Upper lobe of left lung (tissue), 4 donors: ENCODE results near the gene USH1G.

Experiments used
- CTCF ChIP-seq, 6 experiments: fragments of 450-650 bp in 4 of 6; fragments of 200-600 bp in 2 of 6; sonication (generic) in 2 of 6; IDR thresholded peaks; one replicate each; pipeline ENCODE4 v1.5.1; 2016 to 2019; ENCODE audit warnings: antibody characterized with exemption in 6 of 6
- EP300 ChIP-seq, 4 donors: sonication (generic); formaldehyde crosslinking; IDR thresholded peaks; one replicate each; pipeline ENCODE4 v1.5.1; 2017; ENCODE audit warnings: antibody characterized with exemption in 4 of 4, control low read depth in 2 of 4
- POLR2A ChIP-seq, 4 donors: fragments of 450-650 bp; IDR thresholded peaks; one replicate each; pipeline ENCODE4 v1.5.1; 2016 to 2017; ENCODE audit warnings: antibody characterized with exemption in 4 of 4, mild to moderate bottlenecking in 2 of 4
- POLR2AphosphoS5 ChIP-seq, 2 donors: sonication (generic); formaldehyde crosslinking; IDR thresholded peaks; one replicate each; pipeline ENCODE4 v1.5.1; 2017; ENCODE audit warnings: antibody characterized with exemption in 2 of 2

DNA sequence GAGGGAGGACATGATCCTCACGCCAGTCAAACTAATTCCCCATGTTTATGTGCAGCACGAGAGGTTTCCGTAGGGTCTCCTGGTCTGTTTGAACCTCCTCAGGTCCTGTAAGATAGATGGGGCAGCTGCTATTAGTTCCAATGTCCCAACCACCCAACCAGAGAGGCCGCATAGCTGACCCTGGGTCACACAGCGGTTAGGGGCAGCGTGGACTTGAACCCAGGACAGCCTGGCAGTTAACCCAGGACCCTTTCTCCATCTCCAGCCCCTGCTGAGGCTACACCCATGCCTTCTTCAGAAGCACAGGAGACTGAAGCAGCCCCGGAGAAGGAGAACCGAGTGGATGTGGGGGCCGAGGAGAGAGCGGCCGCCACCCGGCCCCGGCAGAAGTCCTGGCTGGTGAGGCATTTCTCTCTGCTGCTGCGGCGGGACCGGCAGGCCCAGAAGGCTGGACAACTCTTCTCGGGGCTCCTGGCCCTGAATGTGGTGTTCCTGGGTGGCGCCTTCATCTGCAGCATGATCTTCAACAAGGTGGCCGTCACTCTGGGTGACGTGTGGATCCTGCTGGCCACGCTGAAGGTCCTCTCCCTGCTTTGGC lies 18.2 kb upstream of the USH1G start:
- TF ChIP-seq POLR2A (IDR thresholded peaks at IDR 0.05) (no peak), POLR2AphosphoS5 (IDR thresholded peaks at IDR 0.05) (no peak), CTCF (IDR thresholded peaks at IDR 0.05) (no peak), EP300 (IDR thresholded peaks at IDR 0.05) (no peak)
